HepG2 (cell line): ENCODE measurements around the gene ZFAND3.

Experiments used
- CBX2 ChIP-seq, 2 experiments: fragments of 200-600 bp in 1 of 2; sonication (generic); formaldehyde crosslinking in 1 of 2; IDR thresholded peaks; 2 replicates each; pipeline versions ENCODE4 v1.7.0 to v1.8.1; 2018 to 2022; ENCODE audit warnings: low read depth in 2 of 2, low read length in 1 of 2, mild to moderate bottlenecking in 1 of 2, missing genetic modification reagents in 1 of 2
- GFI1 ChIP-seq: sonication (generic); formaldehyde crosslinking; IDR thresholded peaks from 2 replicates; pipeline ENCODE4 v1.5.0; 2020; ENCODE audit warnings: missing genetic modification reagents, mild to moderate bottlenecking, borderline replicate concordance
- IRF2 ChIP-seq: IDR thresholded peaks from 2 replicates; pipeline ENCODE4 v1.6.1; 2018; ENCODE audit warnings: missing genetic modification reagents, missing compliant biosample characterization
- POLR2A ChIP-seq, 2 experiments: IDR thresholded peaks; 2 replicates each; pipeline ENCODE4 v1.6.1; 2011; ENCODE audit warnings: low read depth in 2 of 2, low read length in 2 of 2, mild to moderate bottlenecking in 1 of 2, moderate library complexity in 1 of 2; ENCODE audit not compliant: insufficient read depth in 1 of 2
- PRDM15 ChIP-seq: sonication (generic); formaldehyde crosslinking; IDR thresholded peaks from 2 replicates; pipeline ENCODE4 v1.4.0; 2020; ENCODE audit warnings: missing genetic modification reagents
- ZNF121 ChIP-seq: sonication (generic); formaldehyde crosslinking; IDR thresholded peaks from 2 replicates; pipeline ENCODE4 v1.5.0; 2020; ENCODE audit warnings: mild to moderate bottlenecking, missing genetic modification reagents
- ZNF207 ChIP-seq: fragments of 450-650 bp; IDR thresholded peaks from 2 replicates; pipeline ENCODE4 v1.6.1; 2016; ENCODE audit warnings: antibody characterized with exemption, borderline replicate concordance
- ZNF318 ChIP-seq: sonication (generic); formaldehyde crosslinking; IDR thresholded peaks from 2 replicates; pipeline ENCODE4 v1.4.0; 2020; ENCODE audit warnings: mild to moderate bottlenecking, missing genetic modification reagents
- ZNF670 ChIP-seq: sonication (generic); formaldehyde crosslinking; IDR thresholded peaks from 2 replicates; pipeline ENCODE4 v1.8.0; 2022; ENCODE audit warnings: mild to moderate bottlenecking, missing genetic modification reagents, borderline replicate concordance

GRCh38 chr6:38086346-38086745 lies 266.8 kb downstream of the ZFAND3 start:
- no peak for TF ChIP-seq CBX2 (IDR thresholded peaks at IDR 0.05; ENCODE audit: low read depth, low read length)
- TF ChIP-seq CBX2 (CRISPR knock-in tag; IDR thresholded peaks at IDR 0.05; ENCODE audit: low read depth) = no peak
- TF ChIP-seq ZNF670 (CRISPR knock-in tag) = no peak
- no peak for TF ChIP-seq POLR2A (IDR thresholded peaks at IDR 0.05; ENCODE audit: insufficient read depth in 1 of 2, low read depth in 2 of 2, low read length in 2 of 2)
- TF ChIP-seq IRF2 (CRISPR knock-in tag) = no peak
- TF ChIP-seq PRDM15 (CRISPR knock-in tag) = no peak
- no peak for TF ChIP-seq ZNF207
- TF ChIP-seq GFI1 (CRISPR knock-in tag) = no peak
- TF ChIP-seq ZNF318 (CRISPR knock-in tag) = no peak
- TF ChIP-seq ZNF121 = no peak
